Measurements from ENCODE around the gene COL27A1. TPM values are rescaled to one million over a fixed set of nuclear protein-coding genes. Genes with fewer than 3 reads are reported as not detected.

Gene COL27A1
- total and polyA plus RNA-seq, 5 donors from 2014 or later: 0.30 TPM; not detected in 4

- Mint-ChIP-seq H3K4me3 (no peak overlapping the region), H3K27ac (no peak overlapping the region), H3K4me1 (no peaks in the 10 kb centered on the region), H3K36me3 (no peaks in the 10 kb centered on the region), H3K27me3 (peaks cover 10% of the 10 kb centered on the region), H3K9me3 (no peaks in the 10 kb centered on the region)
- DNase-seq (no peak), ATAC-seq (ENCODE audit: low read depth in 2 of 2) (no peak)
- no peak overlapping the region for H3K4me3 ChIP-seq (ENCODE audit: low read depth, low read length)
- H3K36me3 ChIP-seq (ENCODE audit: control insufficient read depth, insufficient read depth, low read length): no peaks in the 10 kb centered on the region
- no peak overlapping the region for H3K27ac ChIP-seq (ENCODE audit: insufficient read depth, low read length, poor library complexity, severe bottlenecking)
- no peaks in the 10 kb centered on the region for H3K27me3 ChIP-seq (ENCODE audit: control insufficient read depth, insufficient read depth, low read length)
- H3K4me1 ChIP-seq (ENCODE audit: control insufficient read depth, insufficient read depth, low read length, poor library complexity, severe bottlenecking): no peaks in the 10 kb centered on the region
- H3K9me3 ChIP-seq (ENCODE audit: control insufficient read depth in 2 of 2, low read length in 2 of 2): no peaks in the 10 kb centered on the region
Observed at GRCh38 chr9:114177423-114178064, 22.2 kb downstream of the COL27A1 start.

- Mint-ChIP-seq H3K9me3 (no peaks in the 10 kb centered on the region), H3K4me1 (no peaks in the 10 kb centered on the region), H3K27me3 (peaks cover 10% of the 10 kb centered on the region), H3K36me3 (no peaks in the 10 kb centered on the region), H3K27ac (no peak overlapping the region), H3K4me3 (no peak overlapping the region)
- DNase-seq (no peak), ATAC-seq (ENCODE audit: low read depth in 2 of 2) (no peak)
- Histone ChIP-seq H3K27ac (ENCODE audit: insufficient read depth, low read length, poor library complexity, severe bottlenecking) (no peak overlapping the region), H3K36me3 (ENCODE audit: control insufficient read depth, insufficient read depth, low read length) (no peaks in the 10 kb centered on the region), H3K27me3 (ENCODE audit: control insufficient read depth, insufficient read depth, low read length) (no peaks in the 10 kb centered on the region), H3K4me1 (ENCODE audit: control insufficient read depth, insufficient read depth, low read length, poor library complexity, severe bottlenecking) (no peaks in the 10 kb centered on the region), H3K9me3 (ENCODE audit: control insufficient read depth in 2 of 2, low read length in 2 of 2) (no peaks in the 10 kb centered on the region), H3K4me3 (ENCODE audit: low read depth, low read length) (no peak overlapping the region)
Observed at GRCh38 chr9:114178076-114178475, 22.7 kb downstream of the COL27A1 start.

- H3K4me1 Mint-ChIP-seq: no peaks in the 10 kb centered on the region
Observed at GRCh38 chr9:114178756-114179450, 23.6 kb downstream of the COL27A1 start.

DNA sequence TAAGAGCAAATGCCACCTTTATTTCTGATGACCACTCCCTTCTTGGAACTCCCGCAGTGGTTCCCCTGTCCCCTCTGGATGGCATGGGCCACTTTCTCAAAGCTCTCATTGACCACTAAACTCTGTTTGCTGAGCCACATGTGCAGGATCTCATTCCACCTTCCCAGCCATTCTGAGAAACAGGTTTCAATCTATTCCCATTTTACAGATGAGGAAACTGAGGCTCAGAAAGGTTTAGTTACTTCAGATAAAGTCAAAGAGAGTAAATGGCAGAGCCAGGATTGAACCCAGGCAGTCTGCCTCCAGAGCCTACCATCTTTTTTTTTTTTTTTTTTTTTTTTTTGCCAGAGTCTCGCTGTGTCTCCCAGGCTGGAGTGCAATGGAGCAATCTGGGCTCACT, 24.2 kb downstream of the COL27A1 start:
- DNase-seq: no peak
- no peak overlapping the region for H3K27ac ChIP-seq (ENCODE audit: insufficient read depth, low read length, poor library complexity, severe bottlenecking)
- Mint-ChIP-seq H3K9me3 (no peaks in the 10 kb centered on the region), H3K27ac (no peak overlapping the region), H3K27me3 (peaks cover 13% of the 10 kb centered on the region), H3K4me3 (no peak overlapping the region), H3K4me1 (no peaks in the 10 kb centered on the region), H3K36me3 (no peaks in the 10 kb centered on the region)
- H3K9me3 ChIP-seq (ENCODE audit: control insufficient read depth in 2 of 2, low read length in 2 of 2): no peaks in the 10 kb centered on the region
- no peaks in the 10 kb centered on the region for H3K36me3 ChIP-seq (ENCODE audit: control insufficient read depth, insufficient read depth, low read length)
- ATAC-seq (ENCODE audit: low read depth in 2 of 2): no peak
- no peaks in the 10 kb centered on the region for H3K4me1 ChIP-seq (ENCODE audit: control insufficient read depth, insufficient read depth, low read length, poor library complexity, severe bottlenecking)
- H3K4me3 ChIP-seq (ENCODE audit: low read depth, low read length): no peak overlapping the region
- no peaks in the 10 kb centered on the region for H3K27me3 ChIP-seq (ENCODE audit: control insufficient read depth, insufficient read depth, low read length)

More at GRCh38 chr9:114178756-114179450, 23.6 kb downstream of the COL27A1 start:
- Histone ChIP-seq H3K9me3 (ENCODE audit: control insufficient read depth in 2 of 2, low read length in 2 of 2) (no peaks in the 10 kb centered on the region), H3K27me3 (ENCODE audit: control insufficient read depth, insufficient read depth, low read length) (no peaks in the 10 kb centered on the region), H3K4me1 (ENCODE audit: control insufficient read depth, insufficient read depth, low read length, poor library complexity, severe bottlenecking) (no peaks in the 10 kb centered on the region), H3K36me3 (ENCODE audit: control insufficient read depth, insufficient read depth, low read length) (no peaks in the 10 kb centered on the region), H3K27ac (ENCODE audit: insufficient read depth, low read length, poor library complexity, severe bottlenecking) (no peak overlapping the region), H3K4me3 (ENCODE audit: low read depth, low read length) (no peak overlapping the region)
- H3K9me3 Mint-ChIP-seq: no peaks in the 10 kb centered on the region
- ATAC-seq (ENCODE audit: low read depth in 2 of 2) (no peak), DNase-seq (no peak)
- H3K27me3 Mint-ChIP-seq: peaks cover 14% of the 10 kb centered on the region
- H3K36me3 Mint-ChIP-seq: no peaks in the 10 kb centered on the region
- H3K4me3 Mint-ChIP-seq: no peak overlapping the region
- H3K27ac Mint-ChIP-seq: no peak overlapping the region

GRCh38 chr9:114180696-114181606, 25.6 kb downstream of the COL27A1 start:
- H3K27me3 Mint-ChIP-seq: peaks cover 12% of the 10 kb centered on the region
- no peak for ATAC-seq (ENCODE audit: low read depth in 2 of 2)
- H3K27ac Mint-ChIP-seq: no peak overlapping the region

GRCh38 chr9:114181607-114182409, 26.5 kb downstream of the COL27A1 start:
- H3K4me3 ChIP-seq (ENCODE audit: low read depth, low read length): no peak overlapping the region
- DNase-seq (no peak), ATAC-seq (ENCODE audit: low read depth in 2 of 2) (no peak)
- no peaks in the 10 kb centered on the region for H3K9me3 ChIP-seq (ENCODE audit: control insufficient read depth in 2 of 2, low read length in 2 of 2)
- Mint-ChIP-seq H3K4me1 (no peaks in the 10 kb centered on the region), H3K36me3 (no peaks in the 10 kb centered on the region), H3K27ac (no peak overlapping the region), H3K9me3 (no peaks in the 10 kb centered on the region), H3K4me3 (no peak overlapping the region), H3K27me3 (peaks cover 12% of the 10 kb centered on the region)
- no peak overlapping the region for H3K27ac ChIP-seq (ENCODE audit: insufficient read depth, low read length, poor library complexity, severe bottlenecking)
- H3K36me3 ChIP-seq (ENCODE audit: control insufficient read depth, insufficient read depth, low read length): no peaks in the 10 kb centered on the region
- no peaks in the 10 kb centered on the region for H3K4me1 ChIP-seq (ENCODE audit: control insufficient read depth, insufficient read depth, low read length, poor library complexity, severe bottlenecking)
- H3K27me3 ChIP-seq (ENCODE audit: control insufficient read depth, insufficient read depth, low read length): no peaks in the 10 kb centered on the region

More at GRCh38 chr9:114180696-114181606, 25.6 kb downstream of the COL27A1 start:
- no peaks in the 10 kb centered on the region for H3K4me1 ChIP-seq (ENCODE audit: control insufficient read depth, insufficient read depth, low read length, poor library complexity, severe bottlenecking)
- no peak overlapping the region for H3K4me3 ChIP-seq (ENCODE audit: low read depth, low read length)
- H3K27ac ChIP-seq (ENCODE audit: insufficient read depth, low read length, poor library complexity, severe bottlenecking): no peak overlapping the region
- no peaks in the 10 kb centered on the region for H3K9me3 ChIP-seq (ENCODE audit: control insufficient read depth in 2 of 2, low read length in 2 of 2)
- DNase-seq: no peak
- Mint-ChIP-seq H3K4me1 (no peaks in the 10 kb centered on the region), H3K4me3 (no peak overlapping the region), H3K9me3 (no peaks in the 10 kb centered on the region), H3K36me3 (no peaks in the 10 kb centered on the region)
- no peaks in the 10 kb centered on the region for H3K36me3 ChIP-seq (ENCODE audit: control insufficient read depth, insufficient read depth, low read length)
- no peaks in the 10 kb centered on the region for H3K27me3 ChIP-seq (ENCODE audit: control insufficient read depth, insufficient read depth, low read length)

- H3K27me3 ChIP-seq (ENCODE audit: control insufficient read depth, insufficient read depth, low read length): no peaks in the 10 kb centered on the region
- no peaks in the 10 kb centered on the region for H3K9me3 ChIP-seq (ENCODE audit: control insufficient read depth in 2 of 2, low read length in 2 of 2)
- H3K36me3 ChIP-seq (ENCODE audit: control insufficient read depth, insufficient read depth, low read length): no peaks in the 10 kb centered on the region
- no peak for DNase-seq
- H3K4me1 ChIP-seq (ENCODE audit: control insufficient read depth, insufficient read depth, low read length, poor library complexity, severe bottlenecking): no peaks in the 10 kb centered on the region
- Mint-ChIP-seq H3K9me3 (no peaks in the 10 kb centered on the region), H3K4me1 (no peaks in the 10 kb centered on the region), H3K4me3 (no peak overlapping the region), H3K27ac (no peak overlapping the region), H3K36me3 (no peaks in the 10 kb centered on the region), H3K27me3 (peaks cover 12% of the 10 kb centered on the region)
- H3K4me3 ChIP-seq (ENCODE audit: low read depth, low read length): no peak overlapping the region
- no peak overlapping the region for H3K27ac ChIP-seq (ENCODE audit: insufficient read depth, low read length, poor library complexity, severe bottlenecking)
- ATAC-seq (ENCODE audit: low read depth in 2 of 2): no peak
Observed at GRCh38 chr9:114183006-114183405, 27.7 kb downstream of the COL27A1 start.
